Tibial nerve (tissue), 4 donors: ENCODE measurements around the gene LY86.

ENCODE experiments used
- EP300 ChIP-seq, 2 donors: sonication (generic); formaldehyde crosslinking; IDR thresholded peaks; one replicate each; pipeline ENCODE4 v1.6.1; 2017; ENCODE audit warnings: antibody characterized with exemption in 2 of 2, mild to moderate bottlenecking in 1 of 2
- POLR2A ChIP-seq, 2 donors: fragments of 450-650 bp; IDR thresholded peaks; one replicate each; pipeline ENCODE4 v1.6.1; 2017; ENCODE audit warnings: antibody characterized with exemption in 2 of 2, mild to moderate bottlenecking in 2 of 2, moderate library complexity in 2 of 2
- TF ChIP-seq, protein P1 (sequence below), 5 experiments: fragments of 200-600 bp in 3 of 5; fragments of 450-650 bp in 2 of 5; sonication (generic) in 3 of 5; IDR thresholded peaks; one replicate each; pipeline ENCODE4 v1.5.1; 2016 to 2019; ENCODE audit warnings: antibody characterized with exemption in 5 of 5, mild to moderate bottlenecking in 3 of 5, moderate library complexity in 2 of 5

- TF ChIP-seq, protein P1, sequence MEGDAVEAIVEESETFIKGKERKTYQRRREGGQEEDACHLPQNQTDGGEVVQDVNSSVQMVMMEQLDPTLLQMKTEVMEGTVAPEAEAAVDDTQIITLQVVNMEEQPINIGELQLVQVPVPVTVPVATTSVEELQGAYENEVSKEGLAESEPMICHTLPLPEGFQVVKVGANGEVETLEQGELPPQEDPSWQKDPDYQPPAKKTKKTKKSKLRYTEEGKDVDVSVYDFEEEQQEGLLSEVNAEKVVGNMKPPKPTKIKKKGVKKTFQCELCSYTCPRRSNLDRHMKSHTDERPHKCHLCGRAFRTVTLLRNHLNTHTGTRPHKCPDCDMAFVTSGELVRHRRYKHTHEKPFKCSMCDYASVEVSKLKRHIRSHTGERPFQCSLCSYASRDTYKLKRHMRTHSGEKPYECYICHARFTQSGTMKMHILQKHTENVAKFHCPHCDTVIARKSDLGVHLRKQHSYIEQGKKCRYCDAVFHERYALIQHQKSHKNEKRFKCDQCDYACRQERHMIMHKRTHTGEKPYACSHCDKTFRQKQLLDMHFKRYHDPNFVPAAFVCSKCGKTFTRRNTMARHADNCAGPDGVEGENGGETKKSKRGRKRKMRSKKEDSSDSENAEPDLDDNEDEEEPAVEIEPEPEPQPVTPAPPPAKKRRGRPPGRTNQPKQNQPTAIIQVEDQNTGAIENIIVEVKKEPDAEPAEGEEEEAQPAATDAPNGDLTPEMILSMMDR (IDR thresholded peaks at IDR 0.05) = no peak
- TF ChIP-seq EP300 (IDR thresholded peaks at IDR 0.05) (no peak), POLR2A (IDR thresholded peaks at IDR 0.05) (no peak)
These were observed 24.4 kb upstream of the LY86 start for GRCh38 chr6:6564154-6564553.
